Spleen (tissue), 13 donors: Measurements from ENCODE around the gene SMCO1. TPM values are rescaled to one million over a fixed set of nuclear protein-coding genes. Genes with fewer than 3 reads are reported as not detected.

Experiments used
- DNase-seq: peaks from one replicate; pipeline ENCODE4 v3.0.0-alpha.2; 2020
- H3K27ac ChIP-seq, 8 donors: fragments of 200-600 bp; sonication (generic) in 7 of 8; 1 replicate in 4 of 8; 2 replicates in 4 of 8; pipeline versions ENCODE4 v1.5.0 to v1.8.0; 2016 to 2021; ENCODE audit warnings: inconsistent platforms in 4 of 8, mild to moderate bottlenecking in 4 of 8, moderate library complexity in 1 of 8
- H3K27me3 ChIP-seq, 7 donors: fragments of 200-600 bp; sonication (generic) in 6 of 7; replicated peaks in 1 of 7; 1 replicate in 4 of 7; 2 replicates in 3 of 7; pipeline versions ENCODE4 v1.5.0 to v1.8.0; 2016 to 2021; ENCODE audit warnings: inconsistent platforms in 3 of 7, mild to moderate bottlenecking in 1 of 7
- H3K36me3 ChIP-seq, 6 donors: fragments of 200-600 bp; sonication (generic) in 5 of 6; 1 replicate in 4 of 6; 2 replicates in 2 of 6; pipeline versions ENCODE4 v1.5.0 to v1.8.0; 2016 to 2021; ENCODE audit warnings: inconsistent platforms in 2 of 6
- H3K4me1 ChIP-seq, 6 donors: fragments of 200-600 bp; sonication (generic) in 5 of 6; 1 replicate in 3 of 6; 2 replicates in 3 of 6; pipeline versions ENCODE4 v1.5.0 to v1.8.0; 2016 to 2021; ENCODE audit warnings: inconsistent platforms in 3 of 6
- H3K4me3 ChIP-seq, 8 donors: fragments of 200-600 bp; sonication (generic) in 7 of 8; 1 replicate in 4 of 8; 2 replicates in 4 of 8; pipeline versions ENCODE4 v1.5.0 to v1.8.0; 2016 to 2021; ENCODE audit warnings: inconsistent platforms in 4 of 8, mild to moderate bottlenecking in 4 of 8, moderate library complexity in 2 of 8
- H3K9me3 ChIP-seq, 8 donors: fragments of 200-600 bp; sonication (generic) in 7 of 8; 1 replicate in 4 of 8; 2 replicates in 4 of 8; pipeline versions ENCODE4 v1.5.0 to v1.8.0; 2016 to 2021; ENCODE audit warnings: inconsistent platforms in 4 of 8
- POLR2A ChIP-seq, 3 donors: fragments of 450-650 bp; IDR thresholded peaks; one replicate each; pipeline ENCODE4 v1.5.1; 2017; ENCODE audit warnings: antibody characterized with exemption in 3 of 3, mild to moderate bottlenecking in 1 of 3
- POLR2AphosphoS5 ChIP-seq, 3 donors: sonication (generic); formaldehyde crosslinking; IDR thresholded peaks; one replicate each; pipeline ENCODE4 v1.5.1; 2017; ENCODE audit warnings: antibody characterized with exemption in 3 of 3
- WGBS, 5 donors: extraction: QIAGEN DNeasy Blood & Tissue Kit in 3 of 5; methylation state at CpG; one replicate each; pipeline versions ENCODE4 v1.1.5 to v1.1.7; 2013 to 2018; 5-methylcytosine and 5-hydroxymethylcytosine counted together
- intact Hi-C: fragments of 100-400 bp; cut with DNase I; formaldehyde crosslinking; loops from one replicate; pipeline ENCODE4 v1.15.0; 2023; ENCODE audit warnings: low total_unique reads
- long read RNA-seq, 2 donors: transcript quantifications; one replicate each; lab custom pipeline, GENCODE V29; 2026
- polyA plus RNA-seq, 3 donors: library from polyadenylated mRNA; stranded (reverse); fragments of 200-250 nt; gene quantifications; one replicate each; pipeline ENCODE4 v1.2.1, GENCODE V29; 2013
- total RNA-seq, 7 donors: library from RNA; depleted of rRNA in 3 of 7; stranded (reverse); fragments of >200 nt in 3 of 7; fragmentation: NEBNext Ultra II Directional in 4 of 7; extraction: Animal tissue kit (Norgen Biotek cat#: 25700) in 4 of 7; gene quantifications; one replicate each; pipeline versions ENCODE4 v1.1.0 to v1.2.1, GENCODE V29; 2016 to 2021
- TF ChIP-seq, protein P1 (sequence below), 11 experiments: fragments of 200-600 bp in 7 of 11; fragments of 450-650 bp in 4 of 11; sonication (generic) in 4 of 11; IDR thresholded peaks in 8 of 11; conservative IDR thresholded peaks in 3 of 11; 1 replicate in 7 of 11; 2 replicates in 4 of 11; pipeline versions ENCODE4 v1.4.0 to v1.8.0; 2016 to 2021; ENCODE audit warnings: antibody characterized with exemption in 11 of 11, inconsistent platforms in 4 of 11, mild to moderate bottlenecking in 1 of 11
- donor health status: healthy with polysubstance abuse.
- donor health status: DM: no; HTN: no; CAD: no; lungs with moderate emphysema.
- donor health status: DM: no; HTN: no; CAD: no.
- donor health status: Bipolar disorder and iron deficiency.
- donor health status: healthy.
- donor health status: DM: no; HTN: no; CAD: no.
- donor health status: DM: yes; HTN: yes; CAD: no.

SMCO1 gene, protein sequence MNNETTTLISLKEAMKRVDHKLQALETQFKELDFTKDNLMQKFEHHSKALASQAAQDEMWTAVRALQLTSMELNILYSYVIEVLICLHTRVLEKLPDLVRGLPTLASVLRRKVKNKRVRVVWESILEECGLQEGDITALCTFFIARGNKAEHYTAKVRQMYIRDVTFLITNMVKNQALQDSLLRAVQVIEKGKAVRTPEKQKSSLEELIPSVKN
- not detected for total RNA-seq
- polyA plus RNA-seq: not detected
- long read RNA-seq, donor 1: 0 reads
- long read RNA-seq, donor 2: 0 reads

DNA sequence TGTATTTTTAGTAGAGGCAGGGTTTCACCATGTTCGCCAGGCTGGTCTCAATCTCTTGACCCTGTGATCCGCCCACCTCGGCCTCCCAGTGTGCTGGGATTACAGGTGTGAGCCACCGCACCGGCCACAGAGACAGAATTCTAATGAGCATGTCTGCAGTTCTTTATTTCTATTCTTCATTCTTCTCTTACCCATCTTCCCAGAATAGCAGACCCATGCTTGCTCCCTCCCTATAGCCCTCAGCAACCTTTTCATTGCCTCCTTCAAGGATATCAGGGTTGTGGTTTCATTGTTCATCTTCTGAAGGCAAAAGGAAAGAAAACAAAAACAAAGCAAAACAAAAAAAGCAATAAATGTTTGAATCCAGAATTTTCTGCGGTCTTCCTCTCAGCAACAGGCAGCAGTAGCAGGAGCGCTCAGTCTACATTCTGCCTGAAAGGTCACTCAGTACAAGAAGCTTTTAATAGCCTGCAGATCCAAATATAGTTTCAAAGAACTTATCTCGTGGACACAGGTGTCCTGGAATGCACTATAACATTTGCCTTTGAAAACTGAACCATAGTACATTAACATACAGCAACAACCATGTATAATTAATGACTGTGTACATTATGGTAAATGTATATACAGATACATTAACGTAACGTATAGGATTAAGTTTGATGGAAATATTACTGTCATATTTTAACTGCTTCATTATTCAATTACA lies at the start of gene SMCO1:
TSS of gene SMCO1 (minus strand) at position 434 of the 709 bp plus-strand sequence. CDS start at position 297, 137 bp downstream.
- intact Hi-C loops: no loop called here
- H3K27ac ChIP-seq: no peak within 1 kb of the TSS
- peaks cover 11 to 45% (median 39%) of the 10 kb centered on the region in 8 donors for H3K9me3 ChIP-seq
- H3K4me1 ChIP-seq: no peaks in the 10 kb centered on the region
- WGBS, 5 donors: 88 to 93% (median 90%) methylated on average over 10 of the region's 10 CpGs
- no peak within 1 kb of the TSS for H3K4me3 ChIP-seq
- no peaks in the 10 kb centered on the region for H3K27me3 ChIP-seq
- DNase-seq: no peak
- TF ChIP-seq POLR2AphosphoS5 (IDR thresholded peaks at IDR 0.05): no peak
- TF ChIP-seq, protein P1, sequence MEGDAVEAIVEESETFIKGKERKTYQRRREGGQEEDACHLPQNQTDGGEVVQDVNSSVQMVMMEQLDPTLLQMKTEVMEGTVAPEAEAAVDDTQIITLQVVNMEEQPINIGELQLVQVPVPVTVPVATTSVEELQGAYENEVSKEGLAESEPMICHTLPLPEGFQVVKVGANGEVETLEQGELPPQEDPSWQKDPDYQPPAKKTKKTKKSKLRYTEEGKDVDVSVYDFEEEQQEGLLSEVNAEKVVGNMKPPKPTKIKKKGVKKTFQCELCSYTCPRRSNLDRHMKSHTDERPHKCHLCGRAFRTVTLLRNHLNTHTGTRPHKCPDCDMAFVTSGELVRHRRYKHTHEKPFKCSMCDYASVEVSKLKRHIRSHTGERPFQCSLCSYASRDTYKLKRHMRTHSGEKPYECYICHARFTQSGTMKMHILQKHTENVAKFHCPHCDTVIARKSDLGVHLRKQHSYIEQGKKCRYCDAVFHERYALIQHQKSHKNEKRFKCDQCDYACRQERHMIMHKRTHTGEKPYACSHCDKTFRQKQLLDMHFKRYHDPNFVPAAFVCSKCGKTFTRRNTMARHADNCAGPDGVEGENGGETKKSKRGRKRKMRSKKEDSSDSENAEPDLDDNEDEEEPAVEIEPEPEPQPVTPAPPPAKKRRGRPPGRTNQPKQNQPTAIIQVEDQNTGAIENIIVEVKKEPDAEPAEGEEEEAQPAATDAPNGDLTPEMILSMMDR (IDR thresholded peaks at IDR 0.05 in 8 of 11, conservative IDR thresholded peaks at IDR 0.05 in 3 of 11): no peak
- no peak for TF ChIP-seq POLR2A (IDR thresholded peaks at IDR 0.05)
- H3K36me3 ChIP-seq: no peaks in the 10 kb centered on the region

DNA sequence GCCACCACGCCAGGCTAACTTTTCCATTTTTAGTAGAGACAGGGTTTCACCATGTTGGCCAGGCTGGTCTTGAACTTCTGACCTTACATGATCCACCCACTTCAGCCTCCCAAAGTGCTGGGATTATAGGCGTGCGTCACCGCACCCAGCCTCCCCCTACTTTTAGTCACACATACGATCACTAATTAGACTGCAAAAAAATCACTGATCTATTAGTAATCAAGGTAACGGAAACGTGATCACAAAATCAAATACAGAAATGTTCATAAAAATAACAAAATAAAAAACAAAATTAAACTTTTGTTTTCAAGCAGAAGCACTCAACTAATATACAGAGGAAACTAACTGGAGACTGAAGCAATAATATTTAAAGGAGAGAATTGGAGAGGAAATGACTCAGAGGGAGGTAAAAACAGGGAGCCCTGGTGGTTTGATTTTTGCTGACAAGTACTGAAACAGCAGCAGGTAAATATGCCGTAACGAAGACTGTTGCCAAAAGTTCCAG lies 48.6 kb upstream of the SMCO1 start:
- no peaks in the 10 kb centered on the region for H3K9me3 ChIP-seq
- H3K36me3 ChIP-seq: peaks cover 0 to 52% (median 16%) of the 10 kb centered on the region in 6 donors
- peaks cover 4 to 69% (median 28%) of the 10 kb centered on the region in 6 donors for H3K4me1 ChIP-seq
- intact Hi-C loops: no loop called here
- H3K27ac ChIP-seq: peak overlapping the region in 6 of 8 donors; percentile 2 to 64 (median 29)
- H3K4me3 ChIP-seq: no peak overlapping the region
- TF ChIP-seq, protein P1 (IDR thresholded peaks at IDR 0.05 in 8 of 11, conservative IDR thresholded peaks at IDR 0.05 in 3 of 11): no peak
- TF ChIP-seq POLR2AphosphoS5 (IDR thresholded peaks at IDR 0.05) (no peak), POLR2A (IDR thresholded peaks at IDR 0.05) (no peak)
- 73 to 86% (median 73%) methylated on average over 9 of the region's 9 CpGs for WGBS, 5 donors
- H3K27me3 ChIP-seq: no peaks in the 10 kb centered on the region
- no peak for DNase-seq

DNA sequence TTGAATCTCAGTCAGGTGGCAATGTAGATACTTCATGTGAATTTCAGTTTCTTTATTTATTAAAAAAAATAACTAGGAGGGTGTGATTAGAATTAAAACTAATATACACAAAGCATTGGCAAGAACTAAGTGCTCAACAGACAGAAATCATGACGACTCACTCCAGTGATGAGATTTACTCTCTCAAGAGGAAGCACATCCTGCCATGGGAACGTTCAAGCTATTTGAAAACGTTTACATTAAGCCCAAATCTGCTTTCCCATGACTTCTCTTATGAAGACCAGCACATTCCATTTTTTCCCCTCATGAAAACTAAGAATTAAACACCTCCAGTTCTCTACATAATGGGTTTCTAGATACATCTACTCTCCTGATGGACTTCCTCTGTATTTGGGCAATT lies 44.7 kb upstream of the SMCO1 start:
- no peak for DNase-seq
- 33 to 56% (median 45%) methylated on average over 3 of the region's 3 CpGs for WGBS, 5 donors
- TF ChIP-seq POLR2AphosphoS5 (IDR thresholded peaks at IDR 0.05): no peak
- TF ChIP-seq, protein P1 (IDR thresholded peaks at IDR 0.05 in 8 of 11, conservative IDR thresholded peaks at IDR 0.05 in 3 of 11): no peak
- no peak for TF ChIP-seq POLR2A (IDR thresholded peaks at IDR 0.05)
- Histone ChIP-seq H3K27ac (no peak overlapping the region), H3K36me3 (peaks cover 0 to 44% (median 17%) of the 10 kb centered on the region in 6 donors), H3K27me3 (no peaks in the 10 kb centered on the region), H3K9me3 (no peaks in the 10 kb centered on the region), H3K4me1 (peaks cover 0 to 42% (median 16%) of the 10 kb centered on the region in 6 donors), H3K4me3 (no peak overlapping the region)
- intact Hi-C loops: no loop called here

DNA sequence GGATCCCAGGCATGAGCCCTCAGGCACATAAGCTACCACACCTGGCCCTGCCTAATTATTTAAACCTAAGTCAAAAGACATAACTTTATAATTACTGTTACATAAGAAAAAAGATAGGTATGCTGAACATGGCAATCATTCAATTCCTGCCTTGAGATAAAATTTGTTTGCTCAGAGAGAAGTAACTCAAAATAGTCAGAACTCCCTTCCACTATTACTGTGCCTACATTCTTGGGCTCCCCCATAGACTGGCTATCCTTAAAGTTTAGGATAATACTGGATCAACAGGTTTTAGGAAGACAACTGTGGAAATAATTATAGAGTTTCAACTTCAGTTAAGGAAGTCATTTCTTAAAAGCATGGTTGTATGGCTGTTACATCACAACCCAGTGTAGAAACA lies 43.3 kb upstream of the SMCO1 start:
- Histone ChIP-seq H3K4me1 (peaks cover 0 to 43% (median 14%) of the 10 kb centered on the region in 6 donors), H3K9me3 (no peaks in the 10 kb centered on the region), H3K36me3 (peaks cover 0 to 52% (median 17%) of the 10 kb centered on the region in 6 donors), H3K27me3 (no peaks in the 10 kb centered on the region), H3K4me3 (no peak overlapping the region), H3K27ac (no peak overlapping the region)
- TF ChIP-seq POLR2A (IDR thresholded peaks at IDR 0.05) (no peak), POLR2AphosphoS5 (IDR thresholded peaks at IDR 0.05) (no peak)
- TF ChIP-seq, protein P1 (IDR thresholded peaks at IDR 0.05 in 8 of 11, conservative IDR thresholded peaks at IDR 0.05 in 3 of 11): no peak
- DNase-seq: no peak
- intact Hi-C loops: no loop called here
